Esophagus squamous epithelium (tissue), 5 donors: ENCODE results near the gene MN1. TPM values are rescaled to one million over a fixed set of nuclear protein-coding genes. Genes with fewer than 3 reads are reported as not detected.

Experiments used
- DNase-seq: peaks from one replicate; lab custom pipeline; 2025; lab: John Stamatoyannopoulos, UW
- H3K27ac ChIP-seq, 4 donors: fragments of 200-600 bp; sonication (generic); one replicate each; pipeline ENCODE4 v1.5.1; 2016 to 2019; ENCODE audit warnings: mild to moderate bottlenecking in 1 of 4
- H3K27me3 ChIP-seq, 4 donors: fragments of 200-600 bp; sonication (generic); 1 replicate in 3 of 4; 2 replicates in 1 of 4; pipeline versions ENCODE4 v1.5.1 to v1.6.0; 2017 to 2021; ENCODE audit warnings: antibody characterized with exemption in 1 of 4
- H3K36me3 ChIP-seq, 3 donors: fragments of 200-600 bp; sonication (generic); one replicate each; pipeline ENCODE4 v1.5.1; 2016 to 2019
- H3K4me1 ChIP-seq, 3 donors: fragments of 200-600 bp; sonication (generic); one replicate each; pipeline ENCODE4 v1.5.1; 2017 to 2019
- H3K4me3 ChIP-seq, 4 donors: fragments of 200-600 bp; sonication (generic); 1 replicate in 3 of 4; 2 replicates in 1 of 4; pipeline ENCODE4 v1.5.1; 2016 to 2019; ENCODE audit warnings: mild to moderate bottlenecking in 2 of 4, moderate library complexity in 1 of 4
- H3K9me3 ChIP-seq, 3 donors: fragments of 200-600 bp; sonication (generic); one replicate each; pipeline ENCODE4 v1.5.1; 2016 to 2019
- CTCF ChIP-seq, 6 experiments: fragments of 450-650 bp in 4 of 6; fragments of 200-600 bp in 2 of 6; sonication (generic) in 2 of 6; IDR thresholded peaks; one replicate each; pipeline ENCODE4 v1.5.1; 2016 to 2019; ENCODE audit warnings: antibody characterized with exemption in 6 of 6, mild to moderate bottlenecking in 4 of 6, moderate library complexity in 4 of 6
- POLR2A ChIP-seq, 4 donors: fragments of 450-650 bp; IDR thresholded peaks; one replicate each; pipeline ENCODE4 v1.6.1; 2017; ENCODE audit warnings: antibody characterized with exemption in 4 of 4, mild to moderate bottlenecking in 4 of 4, moderate library complexity in 3 of 4
- WGBS, 2 donors: methylation state at CpG; one replicate each; pipeline ENCODE4 v1.1.5; 2018; 5-methylcytosine and 5-hydroxymethylcytosine counted together
- intact Hi-C: fragments of 100-400 bp; cut with DNase I; formaldehyde crosslinking; loops from one replicate; pipeline ENCODE4 v1.15.0; 2022
- total RNA-seq, 4 donors: library from RNA; depleted of rRNA; stranded (reverse); fragments of >200 nt; gene quantifications; one replicate each; pipeline ENCODE4 v1.1.0, GENCODE V29; 2016
- donor health status: DM: yes; HTN: yes; CAD: no.

The MN1 gene
- total RNA-seq, 4 donors from 2014 or later = 2.0 to 6.9 (median 3.1) TPM

DNA sequence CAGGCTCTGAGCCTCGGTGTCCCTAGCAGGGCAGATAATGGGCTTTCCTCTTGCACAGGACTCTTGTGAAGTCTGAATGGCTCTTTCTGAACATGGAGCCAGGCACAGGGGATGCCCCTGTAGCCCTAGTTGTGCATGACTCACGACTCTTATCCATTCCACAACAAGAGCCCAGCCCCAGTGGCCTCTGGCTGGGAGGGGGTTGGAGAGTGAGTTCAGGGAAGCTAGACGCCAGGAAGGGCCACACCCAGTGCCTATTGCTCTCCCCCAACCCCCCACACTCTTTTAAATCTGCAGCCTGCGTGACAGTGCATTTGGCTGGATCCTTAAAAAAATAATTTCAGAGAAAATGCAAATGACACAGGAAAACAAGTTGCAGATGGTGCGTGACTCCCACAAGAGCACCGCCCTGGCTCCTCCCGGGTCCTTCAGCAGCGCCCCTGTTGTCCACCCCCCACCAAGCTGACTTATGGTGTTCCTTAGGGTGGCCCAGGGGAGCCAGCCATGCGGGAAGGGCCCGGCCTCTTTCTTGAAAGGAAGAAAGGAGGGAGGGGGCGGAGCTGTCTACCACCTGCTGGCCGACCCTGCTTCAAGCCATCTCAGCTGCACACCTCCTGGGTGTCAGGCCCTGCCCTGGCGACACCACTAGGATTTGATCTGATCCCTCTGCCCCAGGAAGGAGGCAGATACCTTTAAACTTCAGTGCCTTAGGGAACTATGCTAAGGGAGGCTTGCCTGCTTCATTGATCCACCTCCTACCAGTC, 74.7 kb downstream of the MN1 start:
- Histone ChIP-seq H3K4me1 (peaks cover 12 to 35% (median 23%) of the 10 kb centered on the region in 3 donors), H3K36me3 (no peaks in the 10 kb centered on the region), H3K27me3 (no peaks in the 10 kb centered on the region), H3K4me3 (peak overlapping the region in 1 of 4 donors; percentile 23), H3K27ac (peak overlapping the region; percentile 36 to 87 (median 76)), H3K9me3 (no peaks in the 10 kb centered on the region)
- TF ChIP-seq CTCF (IDR thresholded peaks at IDR 0.05) (no peak), POLR2A (IDR thresholded peaks at IDR 0.05) (no peak)
- DNase-seq = peak; percentile 26
- 9 to 17% methylated on average over 6 to 11 of the region's 13 CpGs for WGBS, 2 donors
- intact Hi-C loops = no loop called here

- no peaks in the 10 kb centered on the region for H3K36me3 ChIP-seq
- H3K4me1 ChIP-seq = peaks cover 12 to 38% (median 23%) of the 10 kb centered on the region in 3 donors
- H3K27ac ChIP-seq = peak overlapping the region; percentile 36 to 87 (median 76)
- no peak for DNase-seq
- H3K27me3 ChIP-seq = no peaks in the 10 kb centered on the region
- H3K9me3 ChIP-seq = no peaks in the 10 kb centered on the region
- H3K4me3 ChIP-seq = peak overlapping the region in 1 of 4 donors; percentile 23
- intact Hi-C loops = no loop called here
- TF ChIP-seq CTCF (IDR thresholded peaks at IDR 0.05) = no peak
- TF ChIP-seq POLR2A (IDR thresholded peaks at IDR 0.05) = no peak
- 30 to 31% methylated on average over 3 of the region's 5 CpGs for WGBS, 2 donors
Measured at GRCh38 chr22:27726331-27726685, 75.2 kb downstream of the MN1 start.

DNA sequence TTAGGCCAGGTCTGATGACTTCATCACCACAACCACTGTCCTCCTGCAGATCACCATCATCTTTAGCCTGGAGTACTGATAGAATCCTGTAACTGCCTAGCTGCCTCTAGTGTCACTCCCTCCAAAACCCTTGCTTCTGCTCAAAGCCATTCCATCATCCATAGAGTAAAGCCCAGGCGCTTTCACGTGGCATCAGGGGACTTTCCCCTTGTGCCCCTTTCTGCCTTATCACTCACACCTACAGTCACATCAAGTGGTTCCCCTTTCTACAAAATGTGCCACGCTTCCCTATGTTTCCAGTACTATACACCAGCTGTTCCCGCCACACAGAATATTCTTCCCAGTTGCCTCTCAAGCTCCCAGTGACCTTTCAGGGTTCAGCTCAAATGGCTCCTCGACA, 75.9 kb downstream of the MN1 start:
- no peak for TF ChIP-seq CTCF (IDR thresholded peaks at IDR 0.05)
- TF ChIP-seq POLR2A (IDR thresholded peaks at IDR 0.05) = no peak

GRCh38 chr22:27724709-27725108, 76.8 kb downstream of the MN1 start:
- intact Hi-C loops = no loop called here
- H3K9me3 ChIP-seq = no peaks in the 10 kb centered on the region
- peak overlapping the region in 1 of 4 donors; percentile 0 for H3K27ac ChIP-seq
- no peaks in the 10 kb centered on the region for H3K27me3 ChIP-seq
- H3K36me3 ChIP-seq = no peaks in the 10 kb centered on the region
- no peak for TF ChIP-seq POLR2A (IDR thresholded peaks at IDR 0.05)
- 75 to 79% methylated on average over 4 of the region's 4 CpGs for WGBS, 2 donors
- no peak overlapping the region for H3K4me3 ChIP-seq
- DNase-seq = no peak
- H3K4me1 ChIP-seq = peaks cover 12 to 54% (median 35%) of the 10 kb centered on the region in 3 donors

More for the DNA sequence above, 75.9 kb downstream of the MN1 start:
- H3K9me3 ChIP-seq = no peaks in the 10 kb centered on the region
- no peak for DNase-seq
- peaks cover 12 to 44% (median 26%) of the 10 kb centered on the region in 3 donors for H3K4me1 ChIP-seq
- H3K27me3 ChIP-seq = no peaks in the 10 kb centered on the region
- no peak overlapping the region for H3K4me3 ChIP-seq
- no peaks in the 10 kb centered on the region for H3K36me3 ChIP-seq
- H3K27ac ChIP-seq = peak overlapping the region in 3 of 4 donors; percentile 67 to 87 (median 86)
- intact Hi-C loops = no loop called here
- 87 to 92% methylated on average over 4 to 5 of the region's 5 CpGs for WGBS, 2 donors

DNA sequence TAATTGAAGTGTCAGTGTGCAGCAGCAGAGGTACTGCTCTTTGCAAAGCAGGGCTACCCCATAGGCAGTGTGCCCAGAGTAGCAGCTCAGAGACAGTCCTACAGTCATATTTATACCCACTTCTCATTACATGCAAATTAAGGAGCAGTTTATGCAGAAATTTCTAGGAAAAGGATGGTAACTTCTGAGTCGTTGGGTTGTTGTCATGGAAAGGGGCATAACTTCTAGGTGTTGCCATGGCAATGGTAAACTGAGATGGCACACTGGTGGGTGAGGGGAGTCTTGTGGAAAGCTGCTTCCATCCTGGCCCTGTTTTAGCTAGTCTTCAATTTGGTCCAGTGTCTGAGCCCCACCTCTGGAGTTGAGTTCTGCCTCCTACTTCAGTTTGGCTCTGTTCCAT, 77.4 kb downstream of the MN1 start:
- no peaks in the 10 kb centered on the region for H3K9me3 ChIP-seq
- H3K27ac ChIP-seq = no peak overlapping the region
- no peaks in the 10 kb centered on the region for H3K27me3 ChIP-seq
- WGBS, 2 donors = 50% methylated on average over 1 of the region's 1 CpG
- no peak overlapping the region for H3K4me3 ChIP-seq
- peaks cover 14 to 59% (median 36%) of the 10 kb centered on the region in 3 donors for H3K4me1 ChIP-seq
- no peaks in the 10 kb centered on the region for H3K36me3 ChIP-seq
- TF ChIP-seq POLR2A (IDR thresholded peaks at IDR 0.05) = no peak
- TF ChIP-seq CTCF (IDR thresholded peaks at IDR 0.05) = no peak
- intact Hi-C loops = no loop called here
- no peak for DNase-seq
